Left lung (tissue), 10 donors: ENCODE results near the gene KPNA5. TPM values are rescaled to one million over a fixed set of nuclear protein-coding genes. Genes with fewer than 3 reads are reported as not detected.
"Not testable (repeated sequence)": the region's sequence is repeated elsewhere in the genome, so short reads cannot be mapped to it uniquely, and the experiment has no call there.

Experiments
- ATAC-seq: fragments of 200-7000 bp; cut with Tn5 transposase; one replicate; pipeline ENCODE4 v1.9.1; 2020; ENCODE audit warnings: moderate library complexity
- DNase-seq, 4 donors: peaks; one replicate each; pipeline ENCODE4 v3.0.0-alpha.2; 2013 to 2020
- H3K27ac ChIP-seq, 2 donors: fragments of 200-600 bp; sonication (generic) in 1 of 2; one replicate each; pipeline versions ENCODE4 v1.5.0 to v1.8.0; 2020 to 2021
- H3K27me3 ChIP-seq, 2 donors: fragments of 200-600 bp; sonication (generic) in 1 of 2; one replicate each; pipeline versions ENCODE4 v1.5.0 to v1.8.0; 2020 to 2021
- H3K36me3 ChIP-seq, 2 donors: fragments of 200-600 bp; sonication (generic) in 1 of 2; one replicate each; pipeline versions ENCODE4 v1.5.0 to v1.8.0; 2020 to 2021
- H3K4me1 ChIP-seq, 2 donors: fragments of 200-600 bp; one replicate each; pipeline ENCODE4 v1.8.0; 2021
- H3K4me3 ChIP-seq, 2 donors: fragments of 200-600 bp; sonication (generic) in 1 of 2; one replicate each; pipeline versions ENCODE4 v1.5.0 to v1.8.0; 2020 to 2021; ENCODE audit warnings: mild to moderate bottlenecking in 1 of 2
- H3K9me3 ChIP-seq, 2 donors: fragments of 200-600 bp; sonication (generic) in 1 of 2; one replicate each; pipeline versions ENCODE4 v1.5.0 to v1.8.0; 2020 to 2021
- intact Hi-C, 2 donors: fragments of 100-400 bp; cut with DNase I; formaldehyde crosslinking; loops; one replicate each; pipeline versions ENCODE4 v1.11.2 to v1.14.2; 2022
- polyA plus RNA-seq, 6 donors: library from polyadenylated mRNA; unstranded; fragments of 120-200 nt; gene quantifications; one replicate each; pipeline ENCODE4 v1.2.1, GENCODE V29; 2013; ENCODE audit not compliant: insufficient read length in 6 of 6
- total RNA-seq, 2 donors: library from RNA; stranded (reverse); fragmentation: NEBNext Ultra II Directional; extraction: Animal tissue kit (Norgen Biotek cat#: 25700); gene quantifications; one replicate each; pipeline ENCODE4 v1.2.1, GENCODE V29; 2021
- TF ChIP-seq, protein P1 (sequence below), 2 donors: fragments of 200-600 bp; sonication (generic) in 1 of 2; IDR thresholded peaks; one replicate each; pipeline versions ENCODE4 v1.5.0 to v1.8.0; 2021; ENCODE audit warnings: antibody characterized with exemption in 2 of 2
- donor health status: DM: no; HTN: yes; CAD: no.
- donor health status: DM: no; HTN: no; CAD: no.

Gene KPNA5
- total and polyA plus RNA-seq, 8 donors: 10.2 to 31.1 (median 26.2) TPM

DNA sequence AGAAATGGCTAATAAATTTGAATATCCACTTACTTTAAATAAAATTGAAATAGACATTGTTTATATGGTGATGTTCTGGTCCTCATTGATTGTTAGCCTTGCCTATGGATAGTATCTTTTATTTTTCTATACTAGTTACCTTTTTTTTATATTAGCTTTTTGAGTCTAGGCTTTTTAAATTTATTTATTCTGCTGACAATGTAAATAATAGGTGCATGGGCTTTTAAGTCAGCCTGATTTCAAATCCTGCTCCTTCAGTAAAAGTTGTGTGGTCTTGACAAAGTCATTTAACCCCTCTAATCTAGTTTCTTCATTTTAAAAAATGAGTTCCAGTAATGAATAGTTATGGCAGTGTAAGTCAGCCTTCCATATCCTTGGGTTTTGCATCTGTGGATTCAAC, 45.9 kb downstream of the KPNA5 start:
- no peaks in the 10 kb centered on the region for H3K27me3 ChIP-seq
- TF ChIP-seq, protein P1, sequence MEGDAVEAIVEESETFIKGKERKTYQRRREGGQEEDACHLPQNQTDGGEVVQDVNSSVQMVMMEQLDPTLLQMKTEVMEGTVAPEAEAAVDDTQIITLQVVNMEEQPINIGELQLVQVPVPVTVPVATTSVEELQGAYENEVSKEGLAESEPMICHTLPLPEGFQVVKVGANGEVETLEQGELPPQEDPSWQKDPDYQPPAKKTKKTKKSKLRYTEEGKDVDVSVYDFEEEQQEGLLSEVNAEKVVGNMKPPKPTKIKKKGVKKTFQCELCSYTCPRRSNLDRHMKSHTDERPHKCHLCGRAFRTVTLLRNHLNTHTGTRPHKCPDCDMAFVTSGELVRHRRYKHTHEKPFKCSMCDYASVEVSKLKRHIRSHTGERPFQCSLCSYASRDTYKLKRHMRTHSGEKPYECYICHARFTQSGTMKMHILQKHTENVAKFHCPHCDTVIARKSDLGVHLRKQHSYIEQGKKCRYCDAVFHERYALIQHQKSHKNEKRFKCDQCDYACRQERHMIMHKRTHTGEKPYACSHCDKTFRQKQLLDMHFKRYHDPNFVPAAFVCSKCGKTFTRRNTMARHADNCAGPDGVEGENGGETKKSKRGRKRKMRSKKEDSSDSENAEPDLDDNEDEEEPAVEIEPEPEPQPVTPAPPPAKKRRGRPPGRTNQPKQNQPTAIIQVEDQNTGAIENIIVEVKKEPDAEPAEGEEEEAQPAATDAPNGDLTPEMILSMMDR (IDR thresholded peaks at IDR 0.05): no peak
- no peaks in the 10 kb centered on the region for H3K9me3 ChIP-seq
- H3K4me3 ChIP-seq: no peak overlapping the region
- peaks cover 0 to 61% of the 10 kb centered on the region in 2 donors for H3K36me3 ChIP-seq
- H3K27ac ChIP-seq: no peak overlapping the region
- ATAC-seq: no peak
- DNase-seq: no peak
- intact Hi-C loops: no loop called here
- H3K4me1 ChIP-seq: no peaks in the 10 kb centered on the region

DNA sequence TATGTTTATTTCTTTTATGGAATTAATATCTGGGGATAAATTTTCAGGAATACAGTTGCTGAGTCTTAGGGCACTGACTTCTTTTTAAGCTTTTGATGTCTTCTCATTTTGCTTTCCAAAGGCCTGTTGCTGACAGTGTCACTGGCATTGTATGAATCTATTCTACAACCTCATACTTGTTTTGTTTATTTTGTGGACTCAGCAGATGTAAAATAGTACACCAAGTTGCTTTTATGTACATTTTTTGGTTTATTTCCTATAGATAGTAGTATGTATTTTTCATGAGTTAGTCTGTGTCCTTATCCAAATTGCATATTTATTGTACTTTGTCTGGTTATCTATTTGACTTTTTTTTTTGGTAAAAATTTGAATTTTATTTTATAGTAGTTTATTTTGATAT, 49.5 kb downstream of the KPNA5 start:
- H3K4me1 ChIP-seq: no peaks in the 10 kb centered on the region
- peaks cover 0 to 51% of the 10 kb centered on the region in 2 donors for H3K36me3 ChIP-seq
- TF ChIP-seq, protein P1 (IDR thresholded peaks at IDR 0.05): no peak
- H3K4me3 ChIP-seq: no peak overlapping the region
- no peaks in the 10 kb centered on the region for H3K27me3 ChIP-seq
- no peak for DNase-seq
- no peak overlapping the region for H3K27ac ChIP-seq
- no peak for ATAC-seq
- intact Hi-C loops: no loop called here
- no peaks in the 10 kb centered on the region for H3K9me3 ChIP-seq

DNA sequence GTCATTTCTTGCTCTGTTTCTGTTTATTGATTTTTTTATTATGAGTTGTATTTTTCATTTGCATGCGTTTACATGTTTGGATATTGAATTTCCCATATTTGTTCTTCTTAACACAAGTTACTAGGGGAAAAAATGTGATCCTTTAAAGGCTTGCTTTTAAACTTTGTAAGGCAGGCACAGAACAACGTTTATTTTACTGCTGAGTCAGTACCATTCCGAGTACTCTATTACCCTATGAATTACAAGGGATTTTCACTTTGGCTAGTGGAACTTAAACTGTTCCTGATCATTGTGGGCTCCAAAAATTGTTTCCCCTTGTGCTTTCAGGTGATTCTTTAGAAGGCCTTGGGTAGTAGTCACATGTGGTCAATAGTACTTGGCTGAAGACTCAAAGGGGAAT, 56.0 kb downstream of the KPNA5 start:
- intact Hi-C loops: no loop called here
- DNase-seq (no peak), ATAC-seq (no peak)
- no peaks in the 10 kb centered on the region for H3K4me1 ChIP-seq
- TF ChIP-seq, protein P1 (IDR thresholded peaks at IDR 0.05): no peak
- H3K4me3 ChIP-seq: no peak overlapping the region
- no peak overlapping the region for H3K27ac ChIP-seq
- no peaks in the 10 kb centered on the region for H3K27me3 ChIP-seq
- H3K9me3 ChIP-seq: peaks cover 0 to 20% of the 10 kb centered on the region in 2 donors
- peaks cover 0 to 32% of the 10 kb centered on the region in 2 donors for H3K36me3 ChIP-seq

DNA sequence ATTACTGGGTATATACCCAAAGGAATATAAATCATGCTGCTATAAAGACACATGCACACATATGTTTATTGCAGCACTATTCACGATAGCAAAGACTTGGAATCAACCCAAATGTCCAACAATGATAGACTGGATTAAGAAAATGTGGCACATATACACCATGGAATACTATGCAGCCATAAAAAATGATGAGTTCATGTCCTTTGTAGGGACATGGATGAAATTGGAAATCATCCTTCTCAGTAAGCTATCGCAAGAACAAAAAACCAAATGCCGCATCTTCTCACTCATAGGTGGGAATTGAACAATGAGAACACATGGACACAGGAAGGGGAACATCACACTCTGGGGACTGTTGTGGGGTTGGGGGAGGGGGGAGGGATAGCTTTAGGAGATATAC, 59.5 kb downstream of the KPNA5 start:
- H3K27ac ChIP-seq, DNase-seq, intact Hi-C loops, H3K4me1 ChIP-seq, H3K27me3 ChIP-seq, H3K4me3 ChIP-seq, ATAC-seq: not testable (repeated sequence)
- Histone ChIP-seq H3K9me3 (peaks cover 0 to 23% of the 10 kb centered on the region in 2 donors), H3K36me3 (peaks cover 0 to 17% of the 10 kb centered on the region in 2 donors)

DNA sequence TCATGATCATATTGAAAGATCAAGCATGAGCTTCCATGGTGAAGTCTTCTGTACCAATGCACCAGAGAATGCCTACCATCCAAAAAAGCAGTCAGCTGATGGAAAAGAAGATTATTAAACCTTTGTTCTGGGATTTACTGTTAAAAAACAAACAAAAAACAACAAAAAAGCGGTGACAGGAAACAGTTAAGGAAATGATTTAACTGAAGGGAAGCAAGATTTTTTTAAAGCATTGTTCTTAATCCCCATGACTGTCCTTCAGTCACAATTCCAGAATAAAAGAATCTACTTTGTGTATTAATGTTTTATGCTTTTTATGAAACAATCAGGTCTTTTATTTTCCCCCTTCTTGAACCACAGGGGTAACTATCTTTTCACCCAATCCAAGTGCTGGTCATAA, 60.6 kb downstream of the KPNA5 start:
- Histone ChIP-seq H3K27ac (no peak overlapping the region), H3K36me3 (peaks cover 0 to 10% of the 10 kb centered on the region in 2 donors), H3K4me3 (no peak overlapping the region), H3K27me3 (no peaks in the 10 kb centered on the region), H3K4me1 (no peaks in the 10 kb centered on the region), H3K9me3 (peaks cover 0 to 20% of the 10 kb centered on the region in 2 donors)
- ATAC-seq (no peak), DNase-seq (no peak)
- intact Hi-C loops: no loop called here
- TF ChIP-seq, protein P1 (IDR thresholded peaks at IDR 0.05): no peak

DNA sequence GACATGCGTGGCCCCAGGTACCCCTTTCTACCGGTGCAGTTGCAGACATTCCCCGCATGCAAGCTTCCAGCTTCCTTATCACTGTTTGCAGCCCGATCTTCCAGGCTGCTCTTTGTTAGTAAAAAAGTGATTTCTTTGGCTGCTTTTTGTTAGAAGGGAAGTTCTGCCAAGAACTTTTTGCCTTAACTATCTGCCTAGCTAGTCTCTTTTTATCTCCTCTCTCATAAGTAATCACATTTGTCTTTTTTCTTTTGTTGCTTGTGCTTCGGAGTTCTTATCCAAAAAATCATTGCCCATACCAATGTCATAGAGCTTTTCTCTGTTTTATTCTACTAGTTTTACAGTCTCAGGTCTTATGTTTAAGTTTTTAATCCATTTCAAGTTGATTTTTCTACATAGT, 64.2 kb downstream of the KPNA5 start:
- no peaks in the 10 kb centered on the region for H3K36me3 ChIP-seq
- no peaks in the 10 kb centered on the region for H3K4me1 ChIP-seq
- TF ChIP-seq, protein P1 (IDR thresholded peaks at IDR 0.05): no peak
- intact Hi-C loops: no loop called here
- no peak overlapping the region for H3K27ac ChIP-seq
- ATAC-seq (no peak), DNase-seq (no peak)
- H3K4me3 ChIP-seq: no peak overlapping the region
- peaks cover 0 to 7% of the 10 kb centered on the region in 2 donors for H3K9me3 ChIP-seq
- no peaks in the 10 kb centered on the region for H3K27me3 ChIP-seq
